Endothelial cell of umbilical vein (primary cell): Measurements from ENCODE around the gene NR3C1.

Source experiments
- FOS ChIP-seq: IDR thresholded peaks from 2 replicates; pipeline ENCODE4 v1.6.1; 2011; ENCODE audit warnings: mild to moderate bottlenecking, low read length, moderate library complexity, borderline replicate concordance; ENCODE audit not compliant: insufficient read depth
- POLR2A ChIP-seq: IDR thresholded peaks from 2 replicates; pipeline ENCODE4 v1.6.1; 2012; ENCODE audit warnings: low read depth, mild to moderate bottlenecking, control low read depth, low read length
- TF ChIP-seq, protein P1 (sequence below), 2 donors: IDR thresholded peaks; 1 replicate in 1 of 2; 2 replicates in 1 of 2; pipeline ENCODE4 v1.5.1; 2011; ENCODE audit warnings: low read length in 2 of 2, mild to moderate bottlenecking in 2 of 2, moderate library complexity in 2 of 2, control low read depth in 1 of 2, inconsistent platforms in 1 of 2, low read depth in 1 of 2; ENCODE audit not compliant: insufficient read depth in 1 of 2; ENCODE audit errors: extremely low read depth in 1 of 2

DNA sequence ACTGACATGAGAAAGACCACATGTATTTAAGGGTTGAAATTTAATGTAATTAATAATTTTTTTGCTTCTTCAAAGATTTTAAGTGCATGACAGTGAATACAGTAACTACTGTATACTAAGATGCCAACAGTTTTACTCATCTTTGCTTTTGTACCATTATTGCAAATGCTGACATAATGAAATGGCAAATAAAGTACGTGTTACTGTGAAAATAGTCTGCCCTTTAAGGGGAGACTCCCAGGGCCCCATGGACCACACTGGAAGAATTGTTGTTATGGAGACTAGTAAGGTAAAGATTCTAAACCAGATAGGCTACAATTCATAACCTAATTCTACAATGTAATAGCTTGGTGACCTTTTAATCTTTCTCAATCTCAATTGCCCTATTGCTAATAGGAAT lies 84.7 kb downstream of the NR3C1 start:
- TF ChIP-seq, protein P1, sequence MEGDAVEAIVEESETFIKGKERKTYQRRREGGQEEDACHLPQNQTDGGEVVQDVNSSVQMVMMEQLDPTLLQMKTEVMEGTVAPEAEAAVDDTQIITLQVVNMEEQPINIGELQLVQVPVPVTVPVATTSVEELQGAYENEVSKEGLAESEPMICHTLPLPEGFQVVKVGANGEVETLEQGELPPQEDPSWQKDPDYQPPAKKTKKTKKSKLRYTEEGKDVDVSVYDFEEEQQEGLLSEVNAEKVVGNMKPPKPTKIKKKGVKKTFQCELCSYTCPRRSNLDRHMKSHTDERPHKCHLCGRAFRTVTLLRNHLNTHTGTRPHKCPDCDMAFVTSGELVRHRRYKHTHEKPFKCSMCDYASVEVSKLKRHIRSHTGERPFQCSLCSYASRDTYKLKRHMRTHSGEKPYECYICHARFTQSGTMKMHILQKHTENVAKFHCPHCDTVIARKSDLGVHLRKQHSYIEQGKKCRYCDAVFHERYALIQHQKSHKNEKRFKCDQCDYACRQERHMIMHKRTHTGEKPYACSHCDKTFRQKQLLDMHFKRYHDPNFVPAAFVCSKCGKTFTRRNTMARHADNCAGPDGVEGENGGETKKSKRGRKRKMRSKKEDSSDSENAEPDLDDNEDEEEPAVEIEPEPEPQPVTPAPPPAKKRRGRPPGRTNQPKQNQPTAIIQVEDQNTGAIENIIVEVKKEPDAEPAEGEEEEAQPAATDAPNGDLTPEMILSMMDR (IDR thresholded peaks at IDR 0.05; ENCODE audit: extremely low read depth in 1 of 2, insufficient read depth in 1 of 2, low read depth in 1 of 2, low read length in 2 of 2), result no peak
- no peak for TF ChIP-seq POLR2A
- TF ChIP-seq FOS, result no peak
